Large intestine (tissue), 12 donors: ENCODE results near the gene CUL5. TPM values are rescaled to one million over a fixed set of nuclear protein-coding genes. Genes with fewer than 3 reads are reported as not detected.

Experiments used
- DNase-seq, 2 donors: peaks; one replicate each; pipeline versions ENCODE4 v3.0.0 to v3.0.0-alpha.2; 2013
- H3K27ac ChIP-seq: one replicate; pipeline ENCODE4 v1.5.1; 2013; ENCODE audit warnings: low read length
- H3K27me3 ChIP-seq: 2 replicates; pipeline ENCODE4 v1.6.1; 2013; ENCODE audit warnings: low read length; ENCODE audit not compliant: control insufficient read depth, insufficient read depth
- H3K36me3 ChIP-seq: 2 replicates; pipeline ENCODE4 v1.6.1; 2013; ENCODE audit warnings: low read length; ENCODE audit not compliant: control insufficient read depth, insufficient read depth
- H3K4me1 ChIP-seq: one replicate; pipeline ENCODE4 v1.6.1; 2013; ENCODE audit warnings: low read length; ENCODE audit not compliant: control insufficient read depth, insufficient read depth
- H3K4me3 ChIP-seq: one replicate; pipeline ENCODE4 v1.5.1; 2013; ENCODE audit warnings: low read length
- H3K9me3 ChIP-seq: one replicate; pipeline ENCODE4 v1.6.1; 2013; ENCODE audit warnings: mild to moderate bottlenecking, low read depth, low read length, moderate library complexity; ENCODE audit not compliant: control insufficient read depth
- WGBS: methylation state at CpG from one replicate; pipeline ENCODE4 v1.1.5; 2013; ENCODE audit warnings: low lambda C conversion rate; ENCODE audit not compliant: insufficient coverage; 5-methylcytosine and 5-hydroxymethylcytosine counted together
- long read RNA-seq, 11 donors: transcript quantifications; one replicate each; lab custom pipeline, GENCODE V29; 2026
- polyA plus RNA-seq: library from polyadenylated mRNA; unstranded; fragments of 120-200 nt; gene quantifications from one replicate; pipeline ENCODE4 v1.2.1, GENCODE V29; 2013

CUL5 gene
- 25.8 TPM for polyA plus RNA-seq
- long read RNA-seq, donor 1, full-length matches to known transcripts: 5 of 26 reads
- long read RNA-seq, donor 1, partial matches to known transcripts: 21 of 26 reads
- long read RNA-seq, donor 1, other reads (novel, unspliced or antisense): 0 of 26 reads
- long read RNA-seq, donor 2, full-length matches to known transcripts: 7 of 7 reads
- long read RNA-seq, donor 2, partial matches to known transcripts: 0 of 7 reads
- long read RNA-seq, donor 2, other reads (novel, unspliced or antisense): 0 of 7 reads
- long read RNA-seq, donor 3: 0 reads
- long read RNA-seq, donor 4: 0 reads
- long read RNA-seq, donor 5, partial matches to known transcripts: 10 of 11 reads
- long read RNA-seq, donor 5, other reads (novel, unspliced or antisense): 0 of 11 reads
- long read RNA-seq, donor 6, full-length matches to known transcripts: 9 of 9 reads
- long read RNA-seq, donor 6, partial matches to known transcripts: 0 of 9 reads
- long read RNA-seq, donor 6, other reads (novel, unspliced or antisense): 0 of 9 reads
- long read RNA-seq, donor 7, full-length matches to known transcripts: 5 of 5 reads
- long read RNA-seq, donor 7, partial matches to known transcripts: 0 of 5 reads
- long read RNA-seq, donor 7, other reads (novel, unspliced or antisense): 0 of 5 reads
- long read RNA-seq, donor 8, full-length matches to known transcripts: 8 of 77 reads
- long read RNA-seq, donor 8, partial matches to known transcripts: 69 of 77 reads
- long read RNA-seq, donor 8, other reads (novel, unspliced or antisense): 0 of 77 reads
- long read RNA-seq, donor 9, partial matches to known transcripts: 49 of 50 reads
- long read RNA-seq, donor 9, other reads (novel, unspliced or antisense): 0 of 50 reads
- long read RNA-seq, donor 10, full-length matches to known transcripts: 8 of 8 reads
- long read RNA-seq, donor 10, partial matches to known transcripts: 0 of 8 reads
- long read RNA-seq, donor 10, other reads (novel, unspliced or antisense): 0 of 8 reads
- long read RNA-seq, donor 11, full-length matches to known transcripts: 4 of 4 reads
- long read RNA-seq, donor 11, partial matches to known transcripts: 0 of 4 reads
- long read RNA-seq, donor 11, other reads (novel, unspliced or antisense): 0 of 4 reads

DNA sequence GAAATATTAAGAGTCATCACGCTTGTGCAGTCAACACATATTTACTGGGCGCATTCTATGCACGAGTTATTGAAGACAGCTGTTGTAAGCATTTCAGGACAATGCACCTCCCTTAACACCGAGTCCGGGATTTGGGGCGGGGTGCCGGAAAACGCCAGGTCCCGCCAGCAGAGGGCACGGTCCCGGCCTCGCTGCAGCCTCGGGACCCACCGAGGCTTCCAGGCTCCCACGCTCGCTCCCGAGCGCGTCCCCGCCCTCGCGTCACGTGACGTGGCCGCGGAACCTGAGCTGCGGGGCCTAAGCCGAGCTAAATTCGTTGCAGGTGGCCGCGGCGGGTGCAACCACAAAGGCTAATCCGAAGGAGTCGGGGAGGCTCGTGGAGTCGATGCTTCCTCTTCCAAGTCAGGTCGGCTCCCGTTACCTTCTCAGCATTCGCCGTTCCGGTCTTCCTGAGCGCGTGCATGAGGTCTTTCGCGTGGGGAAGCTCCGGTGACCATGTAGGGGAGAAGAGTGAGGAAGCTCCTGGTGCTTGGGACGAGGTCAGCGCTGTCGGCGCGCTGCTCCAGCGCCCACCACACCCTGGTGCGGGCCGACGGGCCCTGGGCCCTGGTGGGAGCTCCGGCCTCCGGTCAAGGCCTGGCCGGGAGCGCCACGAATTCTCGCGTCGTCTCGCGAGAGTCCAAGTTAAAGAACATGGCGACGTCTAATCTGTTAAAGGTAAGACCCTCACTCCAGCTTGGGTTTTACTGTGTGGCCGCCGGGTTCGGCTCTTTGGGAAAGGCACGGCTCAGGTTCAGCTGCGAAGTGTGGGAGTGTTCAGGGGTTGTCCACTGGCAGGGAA is at the start of gene CUL5:
Gene CUL5 (plus strand): TSS at position 243 of the 841 bp plus-strand sequence. CDS start 451 bp downstream, at position 694.
- H3K36me3 ChIP-seq: no peaks in the 10 kb centered on the region
- no peaks in the 10 kb centered on the region for H3K4me1 ChIP-seq
- peak within 1 kb of the TSS; percentile 98 for H3K27ac ChIP-seq
- peak within 1 kb of the TSS; percentile 95 for H3K4me3 ChIP-seq
- WGBS: no CpG with 5 or more reads among the region's 72 CpGs
- no peaks in the 10 kb centered on the region for H3K27me3 ChIP-seq
- no peaks in the 10 kb centered on the region for H3K9me3 ChIP-seq
- peak; percentile 91 to 95 for DNase-seq

DNA sequence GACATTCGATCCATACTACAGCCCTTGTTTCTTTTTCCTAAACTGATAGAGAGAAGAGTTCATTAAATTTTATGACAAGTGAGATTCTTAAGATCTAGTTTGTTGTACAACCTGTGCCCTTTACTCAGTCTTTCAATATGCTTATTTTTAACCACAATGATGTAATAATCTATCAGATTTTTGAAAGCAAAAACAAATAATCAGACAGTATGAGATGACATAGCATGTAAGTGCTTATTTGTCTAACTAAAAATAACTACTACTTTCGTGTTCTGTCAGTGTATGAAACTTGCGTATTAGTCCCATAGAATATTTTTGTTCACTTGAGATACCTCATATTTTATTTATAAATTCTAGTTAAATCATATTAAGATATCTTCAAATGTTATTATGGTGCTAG is 47.2 kb upstream of the CUL5 start:
- 60% methylated on average over 1 of the region's 3 CpGs for WGBS
- no peak for DNase-seq
- Histone ChIP-seq H3K4me3 (no peak overlapping the region), H3K36me3 (no peaks in the 10 kb centered on the region), H3K27ac (no peak overlapping the region), H3K4me1 (no peaks in the 10 kb centered on the region), H3K27me3 (no peaks in the 10 kb centered on the region), H3K9me3 (no peaks in the 10 kb centered on the region)

DNA sequence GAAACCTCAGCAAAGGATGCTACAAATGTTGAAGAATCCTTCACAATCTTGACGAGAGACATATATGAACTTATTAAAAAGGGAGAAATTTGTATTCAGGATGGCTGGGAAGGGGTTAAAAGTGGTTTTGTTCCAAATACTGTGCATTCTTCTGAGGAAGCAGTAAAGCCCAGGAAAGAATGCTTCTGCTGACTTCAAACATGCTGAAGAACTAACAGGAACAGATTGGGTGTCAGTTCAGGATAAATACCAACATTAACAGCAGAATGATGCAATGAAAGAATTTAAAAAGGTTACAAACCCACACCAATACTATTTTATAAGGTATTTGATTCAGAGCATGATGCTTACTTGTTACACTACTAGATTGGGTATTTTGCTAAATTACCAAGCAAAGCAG is 46.5 kb upstream of the CUL5 start:
- Histone ChIP-seq H3K27me3 (no peaks in the 10 kb centered on the region), H3K4me1 (no peaks in the 10 kb centered on the region), H3K9me3 (no peaks in the 10 kb centered on the region), H3K4me3 (no peak overlapping the region), H3K36me3 (no peaks in the 10 kb centered on the region), H3K27ac (no peak overlapping the region)
- DNase-seq: no peak
- WGBS: 100% methylated on average over 1 of the region's 1 CpG

DNA sequence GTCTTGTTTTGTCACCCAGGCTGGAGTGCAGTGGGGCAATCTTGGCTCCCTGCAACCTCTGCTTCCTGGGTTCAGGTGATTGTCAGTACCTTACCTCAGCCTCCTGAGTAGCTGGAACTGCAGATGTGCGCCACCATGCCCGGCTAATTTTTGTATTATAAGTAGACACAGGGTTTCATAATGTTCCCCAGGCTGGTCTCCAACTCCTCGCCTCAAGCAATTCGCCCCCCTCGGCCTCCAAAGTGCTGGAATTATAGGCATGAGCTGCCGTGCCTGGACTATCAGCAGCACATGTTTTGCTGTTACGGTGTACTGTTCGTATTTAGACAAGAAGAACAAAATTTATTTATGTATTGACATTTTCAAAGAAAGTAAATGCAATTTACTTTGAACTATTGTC is 45.6 kb upstream of the CUL5 start:
- no peaks in the 10 kb centered on the region for H3K4me1 ChIP-seq
- 100% methylated on average over 2 of the region's 8 CpGs for WGBS
- H3K4me3 ChIP-seq: no peak overlapping the region
- H3K27ac ChIP-seq: no peak overlapping the region
- no peaks in the 10 kb centered on the region for H3K36me3 ChIP-seq
- H3K27me3 ChIP-seq: no peaks in the 10 kb centered on the region
- H3K9me3 ChIP-seq: no peaks in the 10 kb centered on the region
- DNase-seq: no peak

DNA sequence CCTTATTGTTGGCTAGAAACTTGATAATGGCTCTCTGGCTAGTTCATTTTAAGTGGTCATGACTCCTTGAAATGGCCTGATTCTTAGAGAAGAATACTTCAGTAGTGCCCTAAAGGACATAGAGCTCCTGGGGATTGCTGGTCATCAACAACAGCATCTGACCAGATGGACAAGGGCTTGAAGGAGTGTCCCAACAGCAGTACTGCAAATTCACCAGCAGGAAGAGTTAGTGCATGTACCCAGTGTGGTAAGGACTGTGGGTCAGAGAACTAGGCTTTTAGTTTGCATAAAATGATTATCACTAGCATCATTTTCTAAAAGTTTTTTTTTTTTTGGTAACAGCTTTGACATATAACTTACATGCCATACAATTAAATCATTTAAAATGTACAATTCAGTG is 39.5 kb upstream of the CUL5 start:
- Histone ChIP-seq H3K27me3 (no peaks in the 10 kb centered on the region), H3K36me3 (no peaks in the 10 kb centered on the region), H3K4me3 (no peak overlapping the region), H3K27ac (no peak overlapping the region), H3K9me3 (no peaks in the 10 kb centered on the region), H3K4me1 (no peaks in the 10 kb centered on the region)
- DNase-seq: no peak

DNA sequence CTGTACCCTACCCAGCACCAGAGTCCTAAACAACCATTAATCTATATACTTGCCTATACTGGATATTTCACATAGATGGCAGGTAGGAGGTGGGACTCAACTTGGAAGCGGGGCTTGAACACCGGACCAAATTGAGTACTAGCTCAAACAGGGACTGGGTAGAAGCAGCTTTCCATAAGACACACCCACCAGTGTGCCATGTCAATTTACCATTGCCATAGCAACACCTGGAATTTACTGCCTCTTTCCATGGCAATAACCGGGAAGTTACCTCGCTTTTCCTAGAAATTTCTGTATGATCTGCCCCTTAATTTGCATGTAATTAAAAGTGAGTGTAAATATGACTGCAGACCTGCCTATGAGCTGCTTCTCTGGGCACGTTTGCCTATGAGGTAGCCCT is 38.6 kb upstream of the CUL5 start:
- H3K4me3 ChIP-seq: no peak overlapping the region
- H3K27ac ChIP-seq: no peak overlapping the region
- H3K27me3 ChIP-seq: no peaks in the 10 kb centered on the region
- no CpG with 5 or more reads among the region's 5 CpGs for WGBS
- DNase-seq: peak in 1 of 2 donors; percentile 5
- H3K9me3 ChIP-seq: no peaks in the 10 kb centered on the region
- H3K4me1 ChIP-seq: no peaks in the 10 kb centered on the region
- H3K36me3 ChIP-seq: no peaks in the 10 kb centered on the region

DNA sequence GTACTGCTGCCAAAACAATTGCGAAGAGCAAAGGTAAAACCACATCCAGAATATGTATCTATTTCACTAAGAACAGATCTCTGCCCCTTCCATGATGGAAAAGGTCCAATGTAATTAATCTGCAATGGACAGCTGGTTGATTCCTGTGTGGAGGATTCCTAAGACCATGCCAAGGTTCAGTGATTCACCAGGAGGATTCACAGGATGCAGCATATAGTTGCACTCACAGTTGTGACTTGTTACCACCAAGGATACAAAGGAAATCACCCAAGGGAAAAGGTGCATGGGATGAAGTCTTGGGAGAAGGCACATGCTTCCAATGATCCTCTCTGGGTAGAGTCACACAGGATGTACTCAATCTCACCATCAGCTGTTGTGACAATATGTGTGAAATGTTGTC is 35.1 kb upstream of the CUL5 start:
- no peak for DNase-seq
- WGBS: 100% methylated on average over 1 of the region's 1 CpG
- no peak overlapping the region for H3K4me3 ChIP-seq
- no peaks in the 10 kb centered on the region for H3K4me1 ChIP-seq
- H3K27me3 ChIP-seq: no peaks in the 10 kb centered on the region
- H3K9me3 ChIP-seq: no peaks in the 10 kb centered on the region
- no peak overlapping the region for H3K27ac ChIP-seq
- H3K36me3 ChIP-seq: no peaks in the 10 kb centered on the region

DNA sequence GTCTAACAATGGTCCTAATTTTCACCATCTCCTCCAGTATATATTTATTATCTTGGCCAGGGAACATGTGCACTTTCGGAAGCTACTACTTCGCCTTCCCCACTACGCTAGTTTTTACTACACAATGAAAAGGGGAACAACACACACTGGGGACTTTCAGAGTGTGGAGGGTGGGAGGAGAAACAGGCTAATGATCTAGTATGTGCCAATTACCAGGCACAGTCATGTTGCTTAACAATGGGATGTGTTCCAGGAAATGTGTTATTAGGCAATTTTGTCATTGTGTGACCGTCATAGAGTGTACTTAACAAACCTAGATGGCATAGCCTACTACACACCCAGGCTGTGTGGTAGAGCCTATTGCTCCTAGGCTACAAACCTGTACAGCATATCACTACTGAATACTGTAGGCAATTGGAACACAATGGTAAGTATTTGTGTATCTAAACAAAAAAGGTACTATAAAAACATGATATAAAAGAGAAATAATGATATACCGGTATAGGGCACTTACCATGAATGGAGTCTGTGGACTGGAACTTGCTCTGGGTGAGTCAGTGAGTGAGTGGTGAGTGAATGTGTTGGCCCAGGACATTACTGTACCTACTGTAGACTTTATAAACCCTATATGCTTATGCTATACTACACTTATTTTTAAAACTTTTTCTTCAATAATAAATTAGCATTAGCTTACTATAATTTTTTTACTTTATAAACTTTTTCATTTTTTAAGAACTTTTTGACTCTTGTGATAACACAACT is 20.1 kb upstream of the CUL5 start:
- Histone ChIP-seq H3K27ac (no peak overlapping the region), H3K36me3 (no peaks in the 10 kb centered on the region), H3K27me3 (no peaks in the 10 kb centered on the region), H3K4me3 (no peak overlapping the region), H3K4me1 (no peaks in the 10 kb centered on the region), H3K9me3 (no peaks in the 10 kb centered on the region)
- no peak for DNase-seq
- 100% methylated on average over 1 of the region's 5 CpGs for WGBS

DNA sequence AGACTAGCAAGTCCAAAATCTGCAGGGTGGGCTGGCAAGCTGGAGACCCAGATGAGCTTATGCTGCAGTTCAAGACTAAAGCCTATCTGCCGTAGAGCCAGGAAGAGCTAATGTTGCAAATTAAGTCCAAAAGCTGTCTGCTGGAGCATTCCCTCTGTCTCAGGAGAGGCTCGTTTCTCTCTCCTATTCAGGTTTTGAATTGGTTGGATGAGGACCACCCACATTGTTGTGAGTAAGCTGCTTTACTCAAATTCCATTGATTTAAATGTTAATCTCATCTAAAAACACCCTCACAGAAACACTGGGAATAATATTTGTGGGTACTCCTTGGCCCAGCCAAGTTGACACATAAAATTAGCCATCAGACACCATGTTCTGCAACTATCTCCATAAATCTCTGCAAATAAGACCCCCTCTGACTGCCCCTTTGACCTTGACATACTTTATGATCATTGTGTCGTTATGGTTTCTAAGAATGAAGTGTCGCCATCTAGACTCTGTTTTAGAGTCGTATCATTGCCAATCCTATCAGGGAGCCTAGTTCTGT is 16.8 kb upstream of the CUL5 start:
- Histone ChIP-seq H3K4me1 (no peaks in the 10 kb centered on the region), H3K4me3 (no peak overlapping the region), H3K9me3 (no peaks in the 10 kb centered on the region), H3K36me3 (no peaks in the 10 kb centered on the region), H3K27ac (no peak overlapping the region), H3K27me3 (no peaks in the 10 kb centered on the region)
- no peak for DNase-seq
- no CpG with 5 or more reads among the region's 5 CpGs for WGBS
